ENCODE data around the gene USP28.

The USP28 gene

DNA sequence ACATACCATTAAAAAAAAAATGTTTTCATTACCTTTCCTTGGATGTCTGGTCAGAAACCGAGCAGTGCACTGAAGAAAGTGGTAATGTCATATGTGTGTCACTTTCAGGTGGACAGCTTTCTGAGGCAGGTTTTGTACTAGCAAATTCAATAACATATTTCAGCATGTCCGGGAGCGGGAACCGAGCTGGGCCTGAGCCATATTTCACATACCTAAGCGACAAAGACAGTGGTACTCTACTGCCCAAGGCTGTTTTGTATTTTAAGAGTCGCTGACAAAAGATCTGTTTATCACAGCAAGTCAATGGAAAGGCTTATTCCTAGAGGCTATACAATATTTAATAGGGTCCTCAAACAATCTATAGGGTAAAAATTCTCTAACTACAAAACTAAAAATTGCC, 57.7 kb downstream of the USP28 start:
- no peak for TF ChIP-seq ZFX (IDR thresholded peaks at IDR 0.05)
- TF ChIP-seq, protein P1, sequence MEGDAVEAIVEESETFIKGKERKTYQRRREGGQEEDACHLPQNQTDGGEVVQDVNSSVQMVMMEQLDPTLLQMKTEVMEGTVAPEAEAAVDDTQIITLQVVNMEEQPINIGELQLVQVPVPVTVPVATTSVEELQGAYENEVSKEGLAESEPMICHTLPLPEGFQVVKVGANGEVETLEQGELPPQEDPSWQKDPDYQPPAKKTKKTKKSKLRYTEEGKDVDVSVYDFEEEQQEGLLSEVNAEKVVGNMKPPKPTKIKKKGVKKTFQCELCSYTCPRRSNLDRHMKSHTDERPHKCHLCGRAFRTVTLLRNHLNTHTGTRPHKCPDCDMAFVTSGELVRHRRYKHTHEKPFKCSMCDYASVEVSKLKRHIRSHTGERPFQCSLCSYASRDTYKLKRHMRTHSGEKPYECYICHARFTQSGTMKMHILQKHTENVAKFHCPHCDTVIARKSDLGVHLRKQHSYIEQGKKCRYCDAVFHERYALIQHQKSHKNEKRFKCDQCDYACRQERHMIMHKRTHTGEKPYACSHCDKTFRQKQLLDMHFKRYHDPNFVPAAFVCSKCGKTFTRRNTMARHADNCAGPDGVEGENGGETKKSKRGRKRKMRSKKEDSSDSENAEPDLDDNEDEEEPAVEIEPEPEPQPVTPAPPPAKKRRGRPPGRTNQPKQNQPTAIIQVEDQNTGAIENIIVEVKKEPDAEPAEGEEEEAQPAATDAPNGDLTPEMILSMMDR (conservative IDR thresholded peaks at IDR 0.05) = no peak

DNA sequence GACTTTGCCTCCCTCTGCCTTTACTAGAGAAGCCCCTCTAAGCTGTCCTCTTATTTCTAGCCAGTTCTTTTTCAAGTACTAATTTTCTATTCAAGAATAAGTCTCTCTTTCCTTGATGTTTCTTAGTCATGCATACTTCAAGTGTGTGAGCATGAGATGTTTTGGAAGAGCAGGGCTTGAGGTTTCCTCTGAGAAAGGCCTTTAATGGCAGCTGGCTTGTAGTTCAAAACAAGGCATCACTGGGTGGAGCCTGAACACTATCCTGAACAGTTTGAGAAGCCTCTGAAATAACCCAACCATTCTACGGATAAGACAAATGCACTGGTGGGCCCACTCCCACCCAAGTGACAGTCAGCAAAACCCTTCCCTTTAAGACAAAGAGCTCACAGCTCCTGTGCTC, 58.2 kb downstream of the USP28 start:
- no peak for TF ChIP-seq ZFX (IDR thresholded peaks at IDR 0.05)
- TF ChIP-seq, protein P1 (conservative IDR thresholded peaks at IDR 0.05) = no peak
- no peak overlapping the region for H3K27ac ChIP-seq

More for the DNA sequence above, 57.7 kb downstream of the USP28 start:
- no peak overlapping the region for H3K27ac ChIP-seq

DNA sequence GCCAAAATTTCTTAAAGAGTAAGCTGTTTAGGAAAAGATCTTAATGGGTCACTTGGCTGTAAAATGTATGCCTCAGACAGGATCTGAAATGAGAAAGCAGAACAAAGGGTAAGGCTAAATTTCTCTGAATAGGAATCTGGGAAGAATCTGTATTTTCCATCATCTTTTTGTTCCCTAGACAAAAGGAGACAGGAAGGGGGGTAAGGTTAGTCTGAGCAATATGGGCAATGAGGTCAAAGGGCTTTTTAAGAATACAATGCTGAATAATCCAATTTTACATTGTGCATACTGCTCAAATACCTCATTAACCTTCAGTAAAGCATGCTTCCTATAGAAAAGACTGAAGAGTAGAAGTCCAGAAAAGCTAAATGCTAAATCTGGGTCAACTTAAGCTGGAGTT, 61.2 kb downstream of the USP28 start:
- no peak overlapping the region for H3K27ac ChIP-seq
- TF ChIP-seq ZFX (IDR thresholded peaks at IDR 0.05) = no peak
- TF ChIP-seq, protein P1 (conservative IDR thresholded peaks at IDR 0.05) = no peak

DNA sequence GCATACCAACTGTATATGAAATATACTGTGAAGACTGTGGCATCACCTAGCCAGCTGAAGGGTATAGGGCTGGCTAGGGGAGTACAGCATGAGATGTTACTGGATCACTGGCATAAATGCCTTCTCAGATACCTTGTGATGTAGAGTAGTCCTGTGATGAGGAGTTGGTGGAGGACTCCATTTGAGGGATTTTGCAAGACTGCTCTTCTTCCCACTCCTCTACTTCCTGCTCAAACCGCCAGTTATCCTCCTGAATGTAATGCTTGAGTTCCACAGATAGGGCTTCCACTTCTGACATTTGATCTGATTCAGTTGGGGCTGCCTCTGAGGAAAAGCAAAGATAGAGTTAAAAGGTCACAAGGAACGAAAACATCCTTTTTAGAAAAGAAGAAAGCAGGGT, 66.4 kb downstream of the USP28 start:
- TF ChIP-seq, protein P1 (conservative IDR thresholded peaks at IDR 0.05) = no peak
- TF ChIP-seq ZFX (IDR thresholded peaks at IDR 0.05) = no peak
- no peak overlapping the region for H3K27ac ChIP-seq

DNA sequence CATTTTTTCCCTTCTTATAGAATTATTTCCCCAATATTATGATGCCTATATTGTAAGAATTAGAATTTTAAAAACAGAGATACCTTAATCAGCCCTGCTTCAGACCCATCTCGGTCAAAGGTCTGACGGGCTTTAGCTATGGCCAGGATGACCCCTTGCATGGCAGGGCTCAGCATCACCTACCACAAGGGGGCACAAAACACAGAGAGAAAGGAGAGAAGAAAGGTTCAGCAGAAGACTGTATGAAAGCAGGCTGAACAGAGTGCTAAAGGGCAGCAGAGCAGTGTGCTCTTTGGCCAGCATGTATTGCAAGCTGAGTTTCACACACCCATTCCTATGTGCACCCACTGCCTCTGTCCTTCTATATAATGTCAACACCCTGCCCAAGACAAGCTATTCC, 69.0 kb downstream of the USP28 start:
- no peak for TF ChIP-seq ZFX (IDR thresholded peaks at IDR 0.05)
- TF ChIP-seq, protein P1 (conservative IDR thresholded peaks at IDR 0.05) = peak; percentile 83
- H3K27ac ChIP-seq = no peak overlapping the region

DNA sequence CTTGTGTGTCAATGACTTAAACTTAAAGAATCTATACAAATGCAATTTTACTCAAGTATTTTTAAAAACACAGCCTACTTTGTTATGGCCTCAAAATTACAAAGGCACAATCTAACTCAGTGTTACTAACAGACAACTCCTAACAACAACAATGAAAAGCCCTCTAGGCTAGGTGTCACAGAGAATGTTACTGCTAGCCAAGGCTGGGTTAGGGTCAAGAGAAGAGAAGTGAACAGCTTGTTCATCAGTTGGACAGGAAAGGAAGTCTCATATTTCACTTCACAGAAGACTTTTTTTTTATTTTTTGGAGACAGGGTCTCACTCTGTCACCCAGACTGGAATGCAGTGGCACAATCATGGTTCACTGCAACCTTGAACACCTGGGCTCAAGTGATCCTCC, 69.7 kb downstream of the USP28 start:
- no peak overlapping the region for H3K27ac ChIP-seq
- no peak for TF ChIP-seq ZFX (IDR thresholded peaks at IDR 0.05)
- TF ChIP-seq, protein P1 (conservative IDR thresholded peaks at IDR 0.05) = no peak

DNA sequence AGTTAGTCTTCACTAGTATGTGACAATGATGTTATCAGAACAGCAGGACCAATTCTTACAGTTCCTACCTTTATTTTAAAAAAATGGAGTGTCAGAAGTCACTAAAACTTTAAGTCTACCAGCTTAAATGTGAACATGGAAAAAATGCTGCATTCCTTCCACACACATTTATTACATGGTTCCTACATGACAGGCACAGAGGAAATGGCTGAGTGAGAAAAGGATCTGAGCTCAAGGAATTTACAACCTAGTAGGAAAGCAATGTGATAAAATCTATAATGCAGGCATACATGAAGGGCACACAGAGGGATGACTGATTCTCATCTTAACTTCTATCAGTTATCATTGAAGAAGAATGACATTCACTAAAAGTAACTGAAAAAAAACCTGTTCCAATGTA, 72.8 kb downstream of the USP28 start:
- TF ChIP-seq ZFX (IDR thresholded peaks at IDR 0.05) = no peak
- TF ChIP-seq, protein P1 (conservative IDR thresholded peaks at IDR 0.05) = no peak
- no peak overlapping the region for H3K27ac ChIP-seq
